Bronchial epithelial cell (primary cell): ENCODE measurements around the gene PCSK5. TPM values are rescaled to one million over a fixed set of nuclear protein-coding genes. Genes with fewer than 3 reads are reported as not detected.
"Not testable (repeated sequence)": the region's sequence is repeated elsewhere in the genome, so short reads cannot be mapped to it uniquely, and the experiment has no call there.

ENCODE experiments used
- DNase-seq: peaks from one replicate; pipeline ENCODE4 v3.0.0-alpha.2; 2010; ENCODE audit warnings: low read depth
- FAIRE-seq: peaks from 2 replicates; lab custom pipeline; 2011; peaks lifted over from hg19 to GRCh38; lab: Jason Lieb, UNC
- H3K27me3 ChIP-seq: 2 replicates; pipeline ENCODE4 v1.5.1; 2011; ENCODE audit warnings: low read length; ENCODE audit not compliant: control insufficient read depth, insufficient read depth
- H3K36me3 ChIP-seq: 2 replicates; pipeline ENCODE4 v1.5.1; 2011; ENCODE audit warnings: low read length; ENCODE audit not compliant: control insufficient read depth, insufficient read depth
- H3K4me3 ChIP-seq: 2 replicates; pipeline ENCODE4 v1.5.1; 2011; ENCODE audit warnings: mild to moderate bottlenecking, low read depth, low read length, control low read depth
- total RNA-seq: library from RNA; depleted of rRNA; stranded (reverse); fragments of >200 nt; gene quantifications from 2 replicates; pipeline ENCODE4 v1.2.1, GENCODE V29; 2014
- TF ChIP-seq, protein P1 (sequence below): IDR thresholded peaks from 2 replicates; pipeline ENCODE4 v1.5.1; 2011; ENCODE audit warnings: mild to moderate bottlenecking, moderate library complexity, low read length, control low read depth, inconsistent platforms; ENCODE audit not compliant: insufficient read depth, severe bottlenecking

The PCSK5 gene
- total RNA-seq, 1 donor from 2014 or later: 4.2 TPM

DNA sequence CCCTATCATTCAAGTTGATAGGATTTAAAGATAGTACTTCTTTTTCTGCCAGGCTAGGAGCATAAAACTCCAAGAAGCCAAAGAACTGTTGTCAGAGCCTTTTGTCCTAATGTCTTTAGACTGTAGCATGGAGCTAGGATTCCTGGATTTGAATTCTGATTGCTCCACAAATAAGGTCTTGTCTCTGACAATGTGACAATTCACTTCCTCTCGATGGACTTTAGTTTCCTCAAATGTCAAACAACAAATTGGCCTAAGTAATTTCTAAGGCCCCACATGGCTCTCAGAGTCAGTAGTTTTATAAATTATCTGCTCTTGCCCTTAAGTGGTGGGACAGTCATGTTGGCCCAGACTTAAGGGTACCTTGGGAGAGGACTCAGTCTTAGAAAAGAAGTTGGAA is 467.1 kb downstream of the PCSK5 start:
- no peak for FAIRE-seq
- peaks cover 3% of the 10 kb centered on the region for H3K27me3 ChIP-seq

DNA sequence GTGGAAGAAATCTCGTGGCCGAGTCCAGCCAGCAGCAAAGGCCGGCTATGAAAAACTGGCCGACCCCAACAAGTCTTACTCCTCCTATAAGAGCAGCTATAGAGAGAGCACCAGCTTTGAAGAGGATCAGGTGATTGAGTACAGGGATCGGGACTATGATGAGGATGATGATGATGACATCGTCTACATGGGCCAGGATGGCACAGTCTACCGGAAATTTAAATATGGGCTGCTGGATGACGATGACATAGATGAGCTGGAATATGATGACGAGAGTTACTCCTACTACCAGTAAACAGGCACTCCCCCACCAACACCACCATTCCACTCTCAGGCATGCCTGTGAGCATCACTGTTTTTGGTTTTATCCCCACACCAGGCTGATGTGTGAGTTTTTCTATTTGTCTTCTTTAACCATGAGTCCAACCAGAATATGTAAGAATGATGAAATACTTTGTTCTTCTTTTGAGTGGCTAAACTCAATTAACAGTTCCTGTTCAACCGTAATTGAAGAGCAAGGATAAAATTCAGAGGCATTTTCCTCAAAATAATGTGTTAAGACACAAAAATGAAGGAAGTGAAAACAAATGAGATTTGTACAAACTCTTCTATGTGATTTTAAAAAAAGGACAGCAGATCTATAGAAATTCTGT is 468.3 kb downstream of the PCSK5 start:
- FAIRE-seq (no peak), DNase-seq (no peak)

More for the DNA sequence above, 467.1 kb downstream of the PCSK5 start:
- no peak overlapping the region for H3K4me3 ChIP-seq
- no peaks in the 10 kb centered on the region for H3K36me3 ChIP-seq
- TF ChIP-seq, protein P1, sequence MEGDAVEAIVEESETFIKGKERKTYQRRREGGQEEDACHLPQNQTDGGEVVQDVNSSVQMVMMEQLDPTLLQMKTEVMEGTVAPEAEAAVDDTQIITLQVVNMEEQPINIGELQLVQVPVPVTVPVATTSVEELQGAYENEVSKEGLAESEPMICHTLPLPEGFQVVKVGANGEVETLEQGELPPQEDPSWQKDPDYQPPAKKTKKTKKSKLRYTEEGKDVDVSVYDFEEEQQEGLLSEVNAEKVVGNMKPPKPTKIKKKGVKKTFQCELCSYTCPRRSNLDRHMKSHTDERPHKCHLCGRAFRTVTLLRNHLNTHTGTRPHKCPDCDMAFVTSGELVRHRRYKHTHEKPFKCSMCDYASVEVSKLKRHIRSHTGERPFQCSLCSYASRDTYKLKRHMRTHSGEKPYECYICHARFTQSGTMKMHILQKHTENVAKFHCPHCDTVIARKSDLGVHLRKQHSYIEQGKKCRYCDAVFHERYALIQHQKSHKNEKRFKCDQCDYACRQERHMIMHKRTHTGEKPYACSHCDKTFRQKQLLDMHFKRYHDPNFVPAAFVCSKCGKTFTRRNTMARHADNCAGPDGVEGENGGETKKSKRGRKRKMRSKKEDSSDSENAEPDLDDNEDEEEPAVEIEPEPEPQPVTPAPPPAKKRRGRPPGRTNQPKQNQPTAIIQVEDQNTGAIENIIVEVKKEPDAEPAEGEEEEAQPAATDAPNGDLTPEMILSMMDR: no peak
- no peak for DNase-seq

DNA sequence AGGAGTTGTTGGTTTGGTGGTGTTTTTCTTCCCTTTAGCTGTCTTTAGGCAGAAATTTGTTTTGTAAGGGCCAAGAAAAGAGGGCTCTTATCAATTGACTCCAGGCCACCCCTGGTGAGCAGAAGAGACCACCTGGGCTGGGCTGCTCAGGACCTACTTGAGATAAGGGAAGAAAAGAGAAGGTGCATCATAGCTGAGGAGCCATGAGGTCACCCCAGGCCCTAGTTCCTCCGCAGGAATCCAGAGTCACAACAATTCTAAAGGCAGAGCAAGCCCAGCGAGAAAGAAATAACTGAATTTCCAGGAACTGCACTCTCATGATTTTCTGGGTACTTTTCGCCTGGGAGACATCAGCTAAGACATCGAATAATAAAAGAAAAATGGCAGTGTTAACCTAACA is 468.9 kb downstream of the PCSK5 start:
- no peak for FAIRE-seq

More for the DNA sequence above, 468.3 kb downstream of the PCSK5 start:
- TF ChIP-seq, protein P1: no peak
- no peaks in the 10 kb centered on the region for H3K36me3 ChIP-seq
- no peak overlapping the region for H3K4me3 ChIP-seq
- peaks cover under 1% of the 10 kb centered on the region for H3K27me3 ChIP-seq

DNA sequence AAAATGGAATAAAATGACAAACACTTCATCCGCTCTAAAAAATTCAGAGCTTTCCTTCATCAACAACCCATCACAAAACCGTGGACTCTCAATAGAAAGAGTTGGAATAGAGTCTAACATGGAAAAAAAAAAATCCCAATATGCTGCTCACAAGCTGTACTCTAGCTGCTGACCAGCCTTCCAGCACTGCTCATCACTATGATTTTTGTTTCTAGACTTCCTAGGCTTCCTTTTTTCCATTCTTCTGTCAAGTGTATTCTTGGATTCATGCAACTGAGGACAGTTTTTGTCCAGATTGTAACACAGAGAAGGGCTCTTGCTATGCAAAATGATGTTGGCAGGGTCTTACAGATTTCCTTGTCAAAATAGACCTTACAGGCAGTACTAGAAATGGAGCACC is 469.3 kb downstream of the PCSK5 start:
- TF ChIP-seq, protein P1: no peak
- no peaks in the 10 kb centered on the region for H3K36me3 ChIP-seq
- H3K4me3 ChIP-seq: no peak overlapping the region
- FAIRE-seq (no peak), DNase-seq (no peak)
- H3K27me3 ChIP-seq: no peaks in the 10 kb centered on the region

More for the DNA sequence above, 468.9 kb downstream of the PCSK5 start:
- Histone ChIP-seq H3K4me3 (no peak overlapping the region), H3K27me3 (no peaks in the 10 kb centered on the region), H3K36me3 (no peaks in the 10 kb centered on the region)
- no peak for DNase-seq
- TF ChIP-seq, protein P1: no peak

DNA sequence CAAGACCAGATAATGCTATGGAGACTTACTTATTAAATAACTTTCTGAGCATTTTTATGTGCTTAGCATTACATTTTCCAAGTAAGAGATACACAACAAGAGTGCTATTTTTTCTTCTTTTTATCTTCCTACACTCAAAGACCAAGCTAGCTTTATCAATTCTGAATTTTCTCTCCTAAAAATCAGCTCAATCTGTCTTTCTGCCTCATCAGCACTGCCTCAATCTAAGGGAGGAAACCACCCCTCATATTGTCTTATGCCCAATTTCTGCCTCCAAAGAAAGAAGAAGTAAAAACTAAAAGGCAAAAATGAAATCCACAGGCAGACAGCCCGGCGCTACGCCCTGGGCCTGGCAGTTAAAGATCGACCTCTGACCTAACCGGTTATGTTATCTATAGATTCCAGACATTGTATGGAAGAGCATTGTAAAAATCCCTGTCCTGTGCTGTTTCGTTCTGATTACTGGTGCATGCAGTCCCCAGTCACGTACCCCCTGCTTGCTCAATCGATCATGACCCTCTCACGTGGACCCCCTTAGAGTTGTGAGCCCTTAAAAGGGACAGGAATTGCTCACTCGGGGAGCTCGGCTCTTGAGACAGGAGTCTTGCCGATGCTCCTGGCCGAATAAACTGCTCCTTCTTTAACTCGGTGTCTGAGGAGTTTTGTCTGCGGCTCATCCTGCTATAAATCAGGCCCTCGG is 472.0 kb downstream of the PCSK5 start:
- not testable (repeated sequence) for DNase-seq, FAIRE-seq, H3K27me3 ChIP-seq, H3K4me3 ChIP-seq, H3K36me3 ChIP-seq

DNA sequence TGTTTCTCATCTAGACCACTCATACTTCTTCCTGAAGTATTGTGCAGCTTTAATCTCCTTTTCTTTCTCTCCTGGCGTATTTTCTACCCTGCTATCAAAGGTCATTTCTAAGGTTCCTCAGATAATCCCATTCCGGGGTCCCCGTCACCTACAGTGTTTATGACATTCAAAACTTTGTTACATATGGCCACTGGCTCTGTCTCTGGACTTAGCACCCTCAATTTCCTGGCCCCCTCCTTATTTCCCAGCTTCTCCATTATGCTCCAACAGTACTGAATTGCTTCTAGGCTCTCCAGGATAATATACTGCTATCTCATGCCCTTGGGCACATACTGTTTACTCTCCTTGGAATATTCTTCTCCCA is 472.5 kb downstream of the PCSK5 start:
- FAIRE-seq (no peak), DNase-seq (no peak)
- Histone ChIP-seq H3K27me3 (no peaks in the 10 kb centered on the region), H3K4me3 (no peak overlapping the region), H3K36me3 (no peaks in the 10 kb centered on the region)
- TF ChIP-seq, protein P1: no peak
